GM12875 (cell line): ENCODE data around the gene SESN1.

ENCODE experiments used
- H3K4me3 ChIP-seq: one replicate; pipeline ENCODE4 v1.5.1; 2011; ENCODE audit warnings: low read depth, low read length, control low read depth
- CTCF ChIP-seq: IDR thresholded peaks from 2 replicates; pipeline ENCODE4 v1.5.1; 2011; ENCODE audit warnings: low read depth, mild to moderate bottlenecking, control low read depth, inconsistent platforms, low read length, moderate library complexity, borderline replicate concordance; ENCODE audit not compliant: insufficient read depth

The SESN1 gene

DNA sequence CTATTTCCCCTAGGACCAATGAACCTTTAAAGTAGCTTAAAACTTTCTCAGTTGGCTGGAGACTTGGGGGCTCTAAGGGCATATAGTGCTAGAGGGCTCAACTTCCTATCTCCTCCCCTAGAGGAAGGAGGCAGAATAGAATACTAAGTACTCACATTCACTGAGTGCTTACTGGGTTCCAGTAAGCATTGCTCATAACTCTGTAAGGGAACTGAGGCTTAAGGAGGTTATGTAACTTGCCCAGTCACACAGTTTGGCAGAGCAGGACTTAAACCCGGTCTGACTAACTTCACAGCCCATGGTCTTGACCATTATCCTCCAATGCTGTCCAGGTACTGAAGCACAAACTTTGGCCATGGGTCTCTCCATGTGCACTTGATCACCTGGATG lies 12.5 kb downstream of the SESN1 start:
- H3K4me3 ChIP-seq = no peak overlapping the region
- TF ChIP-seq CTCF = no peak

GRCh38 chr6:109081516-109082187 lies 13.0 kb downstream of the SESN1 start:
- no peak for TF ChIP-seq CTCF
- no peak overlapping the region for H3K4me3 ChIP-seq

DNA sequence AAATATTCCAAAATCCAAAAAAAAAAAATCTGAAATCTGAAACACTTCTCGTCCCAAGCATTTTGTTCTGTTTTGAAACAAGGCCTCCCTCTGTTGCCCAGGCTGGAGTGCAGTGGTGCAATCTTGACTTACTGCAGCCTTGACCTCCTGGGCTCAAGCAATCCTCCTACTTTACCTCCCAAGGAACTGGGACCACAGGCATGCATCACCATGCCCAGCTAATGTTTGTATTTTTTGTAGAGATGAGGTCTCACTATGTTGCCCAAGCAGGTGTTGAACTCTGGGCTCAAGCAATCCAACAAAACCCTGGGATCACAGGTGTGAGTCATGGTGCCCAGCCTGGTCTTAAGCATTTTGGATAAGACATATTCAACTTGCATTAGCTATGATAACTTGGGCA lies 13.6 kb downstream of the SESN1 start:
- TF ChIP-seq CTCF = no peak
- H3K4me3 ChIP-seq = no peak overlapping the region

GRCh38 chr6:109079981-109080380 lies 14.7 kb downstream of the SESN1 start:
- no peak overlapping the region for H3K4me3 ChIP-seq
- TF ChIP-seq CTCF = no peak

- no peak for TF ChIP-seq CTCF
- H3K4me3 ChIP-seq = no peak overlapping the region
Observed at GRCh38 chr6:109076377-109076776, 18.3 kb downstream of the SESN1 start.

DNA sequence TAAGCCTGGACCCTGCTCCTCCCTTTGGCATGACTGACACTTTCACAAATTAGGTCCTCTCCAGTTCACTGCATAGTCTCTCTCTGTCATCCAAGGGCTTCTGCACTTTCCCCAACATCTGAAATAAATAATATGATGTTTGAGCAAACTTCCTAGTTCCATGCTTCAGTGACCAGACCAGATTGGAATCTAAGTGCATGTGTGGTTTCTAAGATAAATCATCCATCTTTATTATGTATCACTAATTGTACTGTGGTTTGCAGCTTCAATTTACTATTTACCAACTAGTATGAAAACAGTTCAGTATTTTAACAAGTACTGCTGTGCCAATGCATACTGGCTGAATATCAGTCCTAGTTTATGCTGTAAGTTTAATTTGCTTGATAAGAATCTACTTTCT lies 18.7 kb downstream of the SESN1 start:
- no peak overlapping the region for H3K4me3 ChIP-seq
- no peak for TF ChIP-seq CTCF

GRCh38 chr6:109074133-109074415 lies 20.6 kb downstream of the SESN1 start:
- H3K4me3 ChIP-seq = no peak overlapping the region
- TF ChIP-seq CTCF = no peak
